OCI-LY7 (cell line): ENCODE results near the gene EWSR1. TPM values are rescaled to one million over a fixed set of nuclear protein-coding genes. Genes with fewer than 3 reads are reported as not detected.

Experiments used
- BruUV-seq: library from RNA; stranded (reverse); fragments of 400-500 nt; replicated peaks from 2 replicates; lab custom pipeline; 2021; lab: Mats Ljungman, UMichigan
- CTCF ChIA-PET: fragments of 300-600 bp; sonication (Branson Sonifier 250); formaldehyde crosslinking; loops from one replicate; lab custom pipeline; 2022; ENCODE audit warnings: antibody characterized with exemption; ENCODE audit not compliant: unreplicated experiment; lab: Charles Lee
- POLR2A ChIA-PET: fragments of 300-600 bp; sonication (Branson Sonifier 250); formaldehyde crosslinking; loops from one replicate; lab custom pipeline; 2022; ENCODE audit warnings: antibody characterized with exemption; lab: Charles Lee
- DNase-seq: peaks from one replicate; pipeline ENCODE4 v3.0.0-alpha.2; 2015; ENCODE audit warnings: low spot score
- H2AFZ ChIP-seq: fragments of 200-600 bp; sonication (generic), shearing (Covaris generic); 2 replicates; pipeline ENCODE4 v1.6.1; 2014; ENCODE audit warnings: mild to moderate bottlenecking, antibody characterized with exemption, low read length, moderate library complexity
- H3K27ac ChIP-seq: fragments of 200-600 bp; sonication (generic); 2 replicates; pipeline ENCODE4 v1.5.1; 2014; ENCODE audit warnings: mixed run types, low read depth, mild to moderate bottlenecking, moderate library complexity, low read length, inconsistent platforms; ENCODE audit not compliant: poor library complexity, severe bottlenecking
- H3K36me3 ChIP-seq: fragments of 200-600 bp; sonication (generic); 2 replicates; pipeline ENCODE4 v1.6.1; 2014; ENCODE audit warnings: mild to moderate bottlenecking, antibody characterized with exemption, low read length, moderate library complexity, mixed read lengths; ENCODE audit not compliant: insufficient read depth
- H3K4me1 ChIP-seq: fragments of 200-600 bp; sonication (generic); 2 replicates; pipeline ENCODE4 v1.5.1; 2014; ENCODE audit warnings: mild to moderate bottlenecking, low read length; ENCODE audit not compliant: insufficient read depth, poor library complexity, severe bottlenecking
- H3K4me2 ChIP-seq: fragments of 200-600 bp; sonication (generic); 2 replicates; pipeline ENCODE4 v1.6.1; 2014; ENCODE audit warnings: mild to moderate bottlenecking, low read length
- H3K4me3 ChIP-seq: fragments of 200-600 bp; sonication (generic); 2 replicates; pipeline ENCODE4 v1.5.1; 2014; ENCODE audit warnings: mild to moderate bottlenecking, low read depth, low read length; ENCODE audit not compliant: poor library complexity, severe bottlenecking
- H3K79me2 ChIP-seq: fragments of 200-600 bp; sonication (generic); 2 replicates; pipeline ENCODE4 v1.6.1; 2016; ENCODE audit warnings: low read depth, mild to moderate bottlenecking, low read length, moderate library complexity, mixed read lengths; ENCODE audit not compliant: insufficient read depth
- H3K9me2 ChIP-seq: fragments of 200-600 bp; sonication (generic); 2 replicates; pipeline ENCODE4 v1.6.1; 2016; ENCODE audit warnings: mild to moderate bottlenecking, low read length, mixed read lengths; ENCODE audit not compliant: insufficient read depth
- H3K9me3 ChIP-seq: fragments of 200-600 bp; sonication (generic); 2 replicates; pipeline ENCODE4 v1.6.1; 2014; ENCODE audit warnings: mild to moderate bottlenecking, mixed run types, low read length, mixed read lengths
- H4K20me1 ChIP-seq: fragments of 200-600 bp; sonication (generic); 2 replicates; pipeline ENCODE4 v1.6.1; 2014; ENCODE audit warnings: mild to moderate bottlenecking, antibody characterized with exemption, low read length, moderate library complexity, mixed read lengths; ENCODE audit not compliant: insufficient read depth
- EZH2phosphoT487 ChIP-seq: fragments of 200-600 bp; sonication (generic); IDR thresholded peaks from 2 replicates; pipeline ENCODE4 v1.6.1; 2018; ENCODE audit warnings: low read depth, borderline replicate concordance, mild to moderate bottlenecking, mixed run types, antibody characterized with exemption, low read length, moderate library complexity, mixed read lengths
- intact Hi-C: fragments of 100-400 bp; cut with micrococcal nuclease; formaldehyde crosslinking; loops from one replicate; pipeline ENCODE4 v1.10.0; 2022; ENCODE audit not compliant: unreplicated experiment
- total RNA-seq, 2 experiments: library from RNA; depleted of rRNA in 1 of 2; stranded (reverse); fragments of >200 nt in 1 of 2; shearing (Covaris generic) in 1 of 2; gene quantifications; 2 replicates each; pipeline ENCODE4 v1.2.3, GENCODE V29; 2014 to 2022
- TF ChIP-seq, protein P1 (sequence below): fragments of 200-600 bp; sonication (generic); conservative IDR thresholded peaks from 2 replicates; pipeline ENCODE4 v1.5.1; 2014; ENCODE audit warnings: mild to moderate bottlenecking, antibody characterized with exemption, low read length, moderate library complexity, mixed read lengths

EWSR1 gene
- total RNA-seq, 2 experiments from 2014 or later = 270 to 333 TPM

DNA sequence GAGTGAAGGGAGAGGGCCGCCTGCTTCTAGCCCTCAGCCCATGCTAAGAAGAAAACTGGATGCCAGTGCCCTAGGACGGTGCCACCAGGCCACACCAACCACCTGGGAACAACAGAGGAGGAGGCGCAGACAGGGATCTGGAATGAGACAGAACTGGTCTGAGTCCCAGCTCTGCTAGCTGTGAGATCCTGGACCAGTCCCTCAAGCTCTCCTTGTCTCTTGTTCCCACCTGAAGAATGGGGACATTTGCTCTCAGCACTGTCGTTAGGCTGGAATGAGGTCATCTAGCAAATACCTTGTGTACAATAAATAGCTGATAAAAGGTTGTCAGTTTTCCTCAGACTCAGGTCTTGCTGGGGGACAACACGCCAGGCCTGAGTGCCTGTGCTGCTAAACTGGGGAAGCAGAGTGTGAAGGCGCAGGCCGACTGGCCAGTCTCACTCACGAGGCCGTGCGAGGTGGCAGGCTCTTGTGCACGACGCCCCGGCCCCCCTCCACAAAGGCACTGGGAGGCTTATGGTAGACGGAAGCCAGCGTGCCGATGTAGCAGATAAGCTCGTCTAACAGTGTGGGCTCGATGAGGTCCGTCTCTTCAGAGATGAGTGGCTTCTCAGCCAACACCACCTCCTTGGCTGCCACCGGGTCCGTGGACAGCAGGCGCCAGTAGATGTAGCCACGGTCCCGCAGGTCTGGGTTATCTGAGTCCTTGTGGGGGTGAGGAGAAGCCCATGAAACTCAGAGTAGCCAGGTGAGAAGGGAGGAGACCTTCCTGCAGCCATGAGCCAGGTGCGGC lies 73.2 kb downstream of the EWSR1 start:
- TF ChIP-seq EZH2phosphoT487 = no peak
- TF ChIP-seq, protein P1, sequence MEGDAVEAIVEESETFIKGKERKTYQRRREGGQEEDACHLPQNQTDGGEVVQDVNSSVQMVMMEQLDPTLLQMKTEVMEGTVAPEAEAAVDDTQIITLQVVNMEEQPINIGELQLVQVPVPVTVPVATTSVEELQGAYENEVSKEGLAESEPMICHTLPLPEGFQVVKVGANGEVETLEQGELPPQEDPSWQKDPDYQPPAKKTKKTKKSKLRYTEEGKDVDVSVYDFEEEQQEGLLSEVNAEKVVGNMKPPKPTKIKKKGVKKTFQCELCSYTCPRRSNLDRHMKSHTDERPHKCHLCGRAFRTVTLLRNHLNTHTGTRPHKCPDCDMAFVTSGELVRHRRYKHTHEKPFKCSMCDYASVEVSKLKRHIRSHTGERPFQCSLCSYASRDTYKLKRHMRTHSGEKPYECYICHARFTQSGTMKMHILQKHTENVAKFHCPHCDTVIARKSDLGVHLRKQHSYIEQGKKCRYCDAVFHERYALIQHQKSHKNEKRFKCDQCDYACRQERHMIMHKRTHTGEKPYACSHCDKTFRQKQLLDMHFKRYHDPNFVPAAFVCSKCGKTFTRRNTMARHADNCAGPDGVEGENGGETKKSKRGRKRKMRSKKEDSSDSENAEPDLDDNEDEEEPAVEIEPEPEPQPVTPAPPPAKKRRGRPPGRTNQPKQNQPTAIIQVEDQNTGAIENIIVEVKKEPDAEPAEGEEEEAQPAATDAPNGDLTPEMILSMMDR = no peak

DNA sequence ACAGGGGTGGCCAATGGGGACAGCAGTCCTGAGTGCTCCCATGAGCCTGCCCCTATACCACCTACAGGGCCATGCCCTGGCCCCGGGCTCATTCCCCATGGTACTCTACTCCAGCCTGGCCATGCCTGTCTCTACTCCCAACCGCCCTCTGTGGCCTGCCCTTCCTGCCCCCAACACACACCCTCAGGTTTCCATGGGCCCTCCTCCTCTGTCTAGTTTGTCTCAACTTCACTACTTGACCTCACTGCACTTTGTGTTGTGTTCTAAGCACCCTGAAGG lies 73.7 kb downstream of the EWSR1 start:
- Histone ChIP-seq H3K4me1 (peaks cover 10% of the 10 kb centered on the region), H3K79me2 (no peaks in the 10 kb centered on the region), H3K27ac (no peak overlapping the region), H3K36me3 (peaks cover 100% of the 10 kb centered on the region), H3K4me2 (no peak overlapping the region), H3K9me3 (no peaks in the 10 kb centered on the region), H3K4me3 (no peak overlapping the region), H4K20me1 (no peaks in the 10 kb centered on the region), H3K9me2 (no peaks in the 10 kb centered on the region), H2AFZ (no peak overlapping the region)
- intact Hi-C loops = no loop called here
- TF ChIP-seq, protein P1 = no peak
- TF ChIP-seq EZH2phosphoT487 = no peak
- no peak for DNase-seq
- POLR2A ChIA-PET = no interaction called here
- CTCF ChIA-PET = no interaction called here
- BruUV-seq = no TSS peak

More for the DNA sequence above, 73.2 kb downstream of the EWSR1 start:
- peaks cover 99% of the 10 kb centered on the region for H3K36me3 ChIP-seq
- no TSS peak for BruUV-seq
- H3K9me3 ChIP-seq = no peaks in the 10 kb centered on the region
- no peak overlapping the region for H3K4me2 ChIP-seq
- POLR2A ChIA-PET = no interaction called here
- no peak for DNase-seq
- H3K9me2 ChIP-seq = no peaks in the 10 kb centered on the region
- H2AFZ ChIP-seq = no peak overlapping the region
- no peaks in the 10 kb centered on the region for H3K79me2 ChIP-seq
- intact Hi-C loops = no loop called here
- peaks cover 5% of the 10 kb centered on the region for H3K4me1 ChIP-seq
- no peak overlapping the region for H3K4me3 ChIP-seq
- no peaks in the 10 kb centered on the region; the same call in 1 of the 2 replicates for H4K20me1 ChIP-seq
- CTCF ChIA-PET = no interaction called here
- no peak overlapping the region for H3K27ac ChIP-seq

DNA sequence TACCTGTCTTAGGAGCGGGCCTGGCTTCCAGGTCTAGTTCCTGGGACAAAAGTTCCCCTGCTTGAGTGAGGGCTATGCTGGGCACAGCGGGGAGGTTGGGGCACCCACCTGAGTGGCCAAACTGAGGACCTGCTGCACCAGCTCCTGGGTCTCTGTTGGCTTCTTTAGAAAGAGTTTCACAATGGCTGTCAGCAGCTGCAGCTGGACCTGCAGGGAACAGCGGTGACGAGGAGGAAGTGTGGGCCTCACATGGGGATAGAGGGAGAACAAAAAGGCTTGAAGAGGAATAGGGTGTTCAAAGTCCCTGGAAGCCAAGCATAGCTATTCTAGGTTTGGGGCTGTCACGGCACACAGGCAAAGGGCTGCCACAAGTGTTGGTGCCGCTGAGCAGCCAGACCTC lies 74.1 kb downstream of the EWSR1 start:
- TF ChIP-seq, protein P1 = no peak
- Histone ChIP-seq H3K4me2 (no peak overlapping the region), H3K27ac (no peak overlapping the region), H3K79me2 (no peaks in the 10 kb centered on the region), H3K9me3 (no peaks in the 10 kb centered on the region), H4K20me1 (no peaks in the 10 kb centered on the region), H3K4me3 (no peak overlapping the region), H3K4me1 (peaks cover 14% of the 10 kb centered on the region), H3K9me2 (no peaks in the 10 kb centered on the region), H3K36me3 (peaks cover 100% of the 10 kb centered on the region), H2AFZ (no peak overlapping the region)
- BruUV-seq = no TSS peak
- intact Hi-C loops = no loop called here
- no peak for DNase-seq
- ChIA-PET CTCF (no interaction called here), POLR2A (no interaction called here)
